GM23248 (cell line): Measurements from ENCODE around the gene C6orf163. TPM values are rescaled to one million over a fixed set of nuclear protein-coding genes. Genes with fewer than 3 reads are reported as not detected.

Source experiments
- DNase-seq: peaks from one replicate; pipeline ENCODE4 v3.0.0-alpha.2; 2015
- H2AFZ ChIP-seq: fragments of 200-600 bp; sonication (generic); 2 replicates; pipeline ENCODE4 v1.6.1; 2016; ENCODE audit warnings: antibody characterized with exemption
- H3F3A ChIP-seq: fragments of 200-600 bp; sonication (generic); 2 replicates; pipeline ENCODE4 v1.6.1; 2016; ENCODE audit warnings: mild to moderate bottlenecking, antibody characterized with exemption, mixed run types; ENCODE audit not compliant: insufficient read depth
- H3K27ac ChIP-seq: fragments of 200-600 bp; sonication (generic); 2 replicates; pipeline ENCODE4 v1.5.1; 2016; ENCODE audit warnings: mild to moderate bottlenecking
- H3K27me3 ChIP-seq: fragments of 200-600 bp; sonication (generic); replicated peaks from 2 replicates; pipeline ENCODE4 v1.6.1; 2016; ENCODE audit warnings: mild to moderate bottlenecking; ENCODE audit not compliant: insufficient read depth
- H3K36me3 ChIP-seq: fragments of 200-600 bp; sonication (generic); 2 replicates; pipeline ENCODE4 v1.6.1; 2016; ENCODE audit warnings: low read depth, mild to moderate bottlenecking
- H3K4me1 ChIP-seq: fragments of 200-600 bp; sonication (generic); 2 replicates; pipeline ENCODE4 v1.6.1; 2016; ENCODE audit warnings: mild to moderate bottlenecking; ENCODE audit not compliant: insufficient read depth
- H3K4me2 ChIP-seq: fragments of 200-600 bp; sonication (generic); one replicate; pipeline ENCODE4 v1.6.1; 2016; ENCODE audit warnings: mild to moderate bottlenecking; ENCODE audit not compliant: unreplicated experiment
- H3K4me3 ChIP-seq: fragments of 200-600 bp; sonication (generic); 2 replicates; pipeline ENCODE4 v1.5.1; 2016; ENCODE audit warnings: mild to moderate bottlenecking
- H3K79me2 ChIP-seq: fragments of 200-600 bp; sonication (generic); 2 replicates; pipeline ENCODE4 v1.6.1; 2016; ENCODE audit warnings: mild to moderate bottlenecking; ENCODE audit not compliant: insufficient read depth
- H3K9ac ChIP-seq: fragments of 200-600 bp; sonication (generic); 2 replicates; pipeline ENCODE4 v1.6.1; 2016; ENCODE audit warnings: mild to moderate bottlenecking
- H3K9me2 ChIP-seq: fragments of 200-600 bp; sonication (generic); 2 replicates; pipeline ENCODE4 v1.6.1; 2016; ENCODE audit warnings: mixed run types, mild to moderate bottlenecking, moderate library complexity; ENCODE audit not compliant: insufficient read depth
- H3K9me3 ChIP-seq: fragments of 200-600 bp; sonication (generic); one replicate; pipeline ENCODE4 v1.6.1; 2017; ENCODE audit warnings: low read depth
- H4K20me1 ChIP-seq: fragments of 200-600 bp; sonication (generic); 2 replicates; pipeline ENCODE4 v1.6.0; 2016; ENCODE audit not compliant: insufficient read depth
- EZH2 ChIP-seq: fragments of 200-600 bp; sonication (generic); IDR thresholded peaks from 2 replicates; pipeline ENCODE4 v1.6.1; 2018; ENCODE audit warnings: antibody characterized with exemption, mild to moderate bottlenecking; ENCODE audit not compliant: insufficient read depth, poor library complexity, severe bottlenecking
- EZH2phosphoT487 ChIP-seq: fragments of 200-600 bp; sonication (generic); IDR thresholded peaks from 2 replicates; pipeline ENCODE4 v1.6.1; 2018; ENCODE audit warnings: antibody characterized with exemption, moderate library complexity, mild to moderate bottlenecking, low read depth; ENCODE audit not compliant: insufficient read depth
- WGBS, 2 experiments: methylation state at CpG; one replicate each; pipeline ENCODE4 v1.1.6; 2015 to 2017; ENCODE audit warnings: low lambda C conversion rate in 2 of 2, low coverage in 1 of 2; ENCODE audit errors: missing lambda C conversion rate in 2 of 2; 5-methylcytosine and 5-hydroxymethylcytosine counted together
- in situ Hi-C: fragments of 300-500 bp; cut with MboI; formaldehyde crosslinking; loops from 2 replicates; pipeline ENCODE4 v1.15.0; 2020
- polyA plus RNA-seq: library from polyadenylated mRNA; unstranded; fragments of >200 nt; fragmentation: Nextera tagmentation; extraction: Ambion mirVana; gene quantifications from 2 replicates; pipeline ENCODE4 v1.2.1, GENCODE V29; 2016
- total RNA-seq: library from RNA; depleted of rRNA; stranded (reverse); fragments of >200 nt; shearing (Covaris generic); gene quantifications from 2 replicates; pipeline ENCODE4 v1.2.3, GENCODE V29; 2014

Gene C6orf163
- total and polyA plus RNA-seq, 2 experiments from 2014 or later, result 0.33 to 1.5 TPM

DNA sequence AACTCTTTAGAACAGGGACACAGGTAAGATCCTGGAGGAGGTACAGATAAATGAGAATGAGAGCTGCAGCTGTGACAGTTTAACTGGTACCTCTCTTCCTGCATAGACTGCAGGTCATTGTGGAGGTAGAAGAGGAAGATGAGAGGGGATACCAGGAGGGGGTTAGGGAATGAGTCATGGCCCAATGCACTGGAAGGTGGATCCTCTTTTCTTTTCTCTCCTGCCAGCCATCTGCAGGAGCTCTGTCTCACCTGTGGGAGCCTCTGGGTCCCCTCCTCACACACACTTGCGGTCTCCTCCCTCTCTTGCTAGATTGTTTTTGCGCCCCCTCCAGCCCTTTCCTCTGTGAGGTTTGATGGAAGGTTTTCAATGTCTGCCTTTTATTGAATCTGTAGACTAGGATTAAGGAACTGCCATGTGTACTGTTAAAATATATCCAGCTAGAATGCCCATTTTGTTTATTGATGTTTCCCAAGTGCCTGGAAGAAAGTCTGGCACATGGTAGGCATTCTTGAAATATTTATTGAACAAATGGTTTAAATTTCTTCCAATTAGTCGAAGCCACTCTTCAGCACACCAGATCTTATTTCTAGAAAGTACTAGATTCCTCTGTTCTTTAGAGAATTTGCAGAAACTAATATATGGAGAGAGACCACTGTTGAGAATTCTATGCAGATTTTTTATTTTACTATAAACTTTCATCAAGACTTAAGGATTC is 13.0 kb downstream of the C6orf163 start:
- Histone ChIP-seq H3K9me2 (no peaks in the 10 kb centered on the region), H3K4me3 (no peak overlapping the region), H3K36me3 (no peaks in the 10 kb centered on the region), H3K4me2 (no peak overlapping the region), H3K4me1 (no peaks in the 10 kb centered on the region), H3K9ac (no peak overlapping the region), H3K9me3 (no peaks in the 10 kb centered on the region), H3K79me2 (no peaks in the 10 kb centered on the region), H3K27ac (no peak overlapping the region), H4K20me1 (no peaks in the 10 kb centered on the region), H3F3A (no peaks in the 10 kb centered on the region), H3K27me3 (no peaks in the 10 kb centered on the region), H2AFZ (no peak overlapping the region)
- TF ChIP-seq EZH2phosphoT487, result no peak
- no peak for TF ChIP-seq EZH2
- in situ Hi-C loops, result no loop called here
- no peak for DNase-seq
- WGBS, 2 experiments, result 67 to 70% methylated on average over 3 of the region's 3 CpGs

DNA sequence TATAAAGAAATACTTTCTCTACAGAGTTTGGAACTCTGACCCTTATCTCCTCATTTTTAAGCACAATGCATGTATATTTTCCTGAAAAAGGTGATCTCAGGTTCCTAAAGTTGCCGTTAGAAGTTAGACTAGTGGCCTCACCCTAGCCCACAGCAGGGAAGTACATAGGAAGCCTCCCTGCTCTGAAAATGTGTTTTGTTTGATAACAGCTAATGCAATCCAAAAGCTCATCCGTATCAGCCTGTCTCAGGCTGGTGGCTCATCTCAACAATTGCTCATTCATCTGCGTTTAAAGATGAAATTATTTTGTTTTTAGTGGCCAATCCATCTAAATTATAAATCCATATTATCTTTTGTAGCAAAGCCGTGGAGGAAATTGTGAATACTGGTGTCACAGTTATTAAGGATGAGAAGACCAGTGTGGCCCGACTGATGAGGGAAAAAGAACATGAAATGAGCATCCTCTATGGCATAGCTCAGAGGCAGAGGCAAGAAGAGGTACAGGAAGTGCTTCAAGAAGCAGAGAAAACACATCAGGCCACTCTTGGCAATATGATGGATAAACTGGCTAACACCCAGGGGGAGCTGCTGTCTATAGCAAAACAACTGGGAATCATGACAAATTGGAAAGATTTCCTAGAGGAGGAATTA is 20.1 kb downstream of the C6orf163 start:
- no peaks in the 10 kb centered on the region for H3K9me3 ChIP-seq
- in situ Hi-C loops, result no loop called here

DNA sequence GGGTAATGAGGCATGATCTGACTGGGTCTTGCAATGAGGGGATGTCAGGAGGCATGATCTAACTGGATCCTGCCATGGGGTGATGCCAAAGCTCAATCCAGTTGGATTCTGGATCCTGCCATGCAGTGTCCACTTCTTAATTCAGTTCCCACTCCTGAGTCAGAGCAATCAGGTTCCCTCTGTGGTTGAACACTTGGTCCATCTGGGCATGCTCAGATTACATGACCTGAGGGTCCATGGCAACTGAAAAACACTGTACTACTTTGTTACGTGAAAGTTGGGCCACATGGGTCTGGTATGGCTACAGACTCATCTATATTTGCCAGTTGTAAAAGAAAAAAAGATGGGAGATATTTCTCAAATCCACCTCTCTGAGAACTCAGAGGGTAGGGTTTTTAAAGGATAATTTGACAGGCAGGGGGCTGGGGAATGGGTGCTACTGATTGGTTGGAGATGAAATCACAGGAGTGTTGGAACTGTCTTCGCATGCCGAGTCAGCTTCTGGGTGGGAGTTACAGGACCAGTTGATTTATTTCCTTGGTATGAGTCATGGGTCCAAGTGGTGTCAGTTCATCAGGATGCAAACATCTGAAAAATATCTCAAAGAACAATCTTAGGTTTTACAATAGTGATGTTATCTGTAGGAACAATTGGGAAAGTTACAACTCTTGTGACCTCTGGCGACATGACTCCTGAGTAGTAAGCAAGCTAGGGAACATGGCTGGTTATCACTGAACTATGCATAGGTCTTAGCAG is 21.6 kb downstream of the C6orf163 start:
- peak; percentile 14 for DNase-seq
- TF ChIP-seq EZH2 (no peak), EZH2phosphoT487 (no peak)
- Histone ChIP-seq H4K20me1 (no peaks in the 10 kb centered on the region), H3K4me1 (no peaks in the 10 kb centered on the region), H3K9me3 (no peaks in the 10 kb centered on the region), H3K79me2 (no peaks in the 10 kb centered on the region), H3K27me3 (no peaks in the 10 kb centered on the region), H3K4me2 (no peak overlapping the region), H3K4me3 (no peak overlapping the region), H3K27ac (no peak overlapping the region), H3F3A (no peaks in the 10 kb centered on the region), H2AFZ (no peak overlapping the region), H3K9me2 (no peaks in the 10 kb centered on the region), H3K9ac (no peak overlapping the region), H3K36me3 (no peaks in the 10 kb centered on the region)
- in situ Hi-C loops, result no loop called here
- WGBS, 2 experiments, result 74% methylated on average over 4 of the region's 4 CpGs

More for the DNA sequence above, 20.1 kb downstream of the C6orf163 start:
- no peak overlapping the region for H3K4me2 ChIP-seq
- DNase-seq, result no peak
- H2AFZ ChIP-seq, result no peak overlapping the region
- H3K27ac ChIP-seq, result no peak overlapping the region
- H3K9ac ChIP-seq, result no peak overlapping the region
- H3F3A ChIP-seq, result no peaks in the 10 kb centered on the region
- H4K20me1 ChIP-seq, result no peaks in the 10 kb centered on the region
- no peaks in the 10 kb centered on the region for H3K4me1 ChIP-seq
- no peaks in the 10 kb centered on the region for H3K79me2 ChIP-seq
- TF ChIP-seq EZH2phosphoT487, result no peak
- no peak for TF ChIP-seq EZH2
- no peaks in the 10 kb centered on the region for H3K9me2 ChIP-seq
- no peaks in the 10 kb centered on the region for H3K27me3 ChIP-seq
- 76 to 78% methylated on average over 5 of the region's 5 CpGs for WGBS, 2 experiments
- H3K36me3 ChIP-seq, result no peaks in the 10 kb centered on the region
- H3K4me3 ChIP-seq, result no peak overlapping the region

DNA sequence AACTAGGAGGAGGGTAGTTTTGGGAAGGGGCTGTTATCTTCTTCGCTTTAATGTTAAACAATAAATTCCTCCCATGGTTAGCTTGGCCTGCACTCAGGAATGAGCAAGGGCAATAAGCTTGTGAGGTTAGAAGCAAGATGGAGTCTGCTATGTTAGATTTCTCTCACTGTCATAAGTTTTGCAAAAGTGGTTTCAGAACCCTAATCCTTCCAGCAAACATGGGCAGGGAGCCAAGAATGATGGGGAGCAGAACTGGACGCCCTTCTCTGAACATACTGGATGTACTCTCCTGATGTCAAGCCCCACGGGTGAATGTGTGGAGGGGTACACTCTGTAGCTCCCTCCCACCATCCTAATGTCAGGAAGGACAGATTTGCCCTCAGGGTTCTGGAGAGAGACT is 22.3 kb downstream of the C6orf163 start:
- no peaks in the 10 kb centered on the region for H3K36me3 ChIP-seq
- H3K9me2 ChIP-seq, result no peaks in the 10 kb centered on the region
- no peaks in the 10 kb centered on the region for H3K79me2 ChIP-seq
- H3K4me2 ChIP-seq, result no peak overlapping the region
- H3K9me3 ChIP-seq, result no peaks in the 10 kb centered on the region
- no peak for DNase-seq
- H3K4me3 ChIP-seq, result no peak overlapping the region
- H3K4me1 ChIP-seq, result no peaks in the 10 kb centered on the region
- 76 to 83% methylated on average over 3 of the region's 3 CpGs for WGBS, 2 experiments
- TF ChIP-seq EZH2phosphoT487 (no peak), EZH2 (no peak)
- H3K27me3 ChIP-seq, result no peaks in the 10 kb centered on the region
- no peaks in the 10 kb centered on the region for H3F3A ChIP-seq
- in situ Hi-C loops, result no loop called here
- H3K27ac ChIP-seq, result no peak overlapping the region
- H3K9ac ChIP-seq, result no peak overlapping the region
- H2AFZ ChIP-seq, result no peak overlapping the region
- H4K20me1 ChIP-seq, result no peaks in the 10 kb centered on the region
